Measurements from ENCODE around the gene DENND2A. TPM values are rescaled to one million over a fixed set of nuclear protein-coding genes. Genes with fewer than 3 reads are reported as not detected.

DENND2A gene
- total and polyA plus RNA-seq, 10 of the 15 experiments (the other 5 are each of a cell fraction or from before 2014, with no cell fraction given), result 0.01 TPM; not detected in 9

DNA sequence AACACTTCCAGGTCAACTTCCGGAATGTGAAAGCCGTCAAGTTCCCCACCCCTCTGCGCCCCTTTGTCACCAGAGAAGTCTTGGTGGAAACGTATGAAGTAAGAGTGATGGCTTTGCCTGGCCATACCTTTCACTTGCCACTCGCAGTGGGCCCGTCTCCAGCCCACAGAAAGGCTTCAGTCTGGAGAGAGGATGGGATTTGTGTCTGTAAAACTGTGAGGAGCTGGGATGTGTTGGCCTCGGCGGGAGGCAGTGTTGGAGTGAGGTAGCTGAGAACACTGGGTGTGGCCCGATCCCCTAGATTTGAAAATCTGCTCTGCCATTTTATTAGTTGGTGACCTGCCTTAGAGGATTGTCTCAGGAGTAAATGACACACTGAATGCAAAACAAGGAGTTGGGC, 38.6 kb upstream of the DENND2A start (continued):
- no peak for TF ChIP-seq ESRRA (IDR thresholded peaks at IDR 0.05; ENCODE audit: low read length)

DNA sequence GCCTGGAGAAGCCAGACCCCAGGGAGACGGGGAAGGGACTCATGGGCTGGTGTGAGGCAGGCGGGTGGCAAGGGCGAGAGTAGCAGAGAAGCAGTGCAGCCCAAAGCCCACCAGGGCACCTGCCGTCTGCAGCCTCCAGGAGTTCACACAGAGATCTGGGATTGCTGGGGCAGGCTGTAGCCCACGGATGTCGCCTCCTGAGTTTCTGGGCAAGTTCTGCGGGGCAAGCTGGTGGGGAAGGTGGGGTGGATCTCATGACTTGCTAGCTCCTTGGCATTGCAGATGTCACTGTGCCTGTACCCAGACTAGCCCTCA, 38.2 kb upstream of the DENND2A start:
- ChIA-PET CTCF (no interaction called here), RAD21 (ENCODE audit: unreplicated experiment) (no interaction called here), POLR2A (no interaction called here), SMC1A (ENCODE audit: uncharacterized antibody, unreplicated experiment) (no interaction called here)
- DNase-seq (ENCODE audit: low read depth, low spot score), result no peak
- Histone ChIP-seq H3K79me2 (ENCODE audit: control insufficient read depth, insufficient read depth, low read length) (no peaks in the 10 kb centered on the region), H4K20me1 (ENCODE audit: control insufficient read depth, insufficient read depth) (no peaks in the 10 kb centered on the region), H3K9ac (ENCODE audit: control insufficient read depth, insufficient read depth, low read length) (no peak overlapping the region), H2AFZ (ENCODE audit: control insufficient read depth, low read depth, low read length) (no peak overlapping the region), H3K27me3 (replicated peaks in 1 of 2; ENCODE audit: control insufficient read depth in 2 of 2, insufficient read depth in 2 of 2, low read length in 1 of 2) (no peaks in the 10 kb centered on the region), H3K27ac (ENCODE audit: control insufficient read depth, insufficient read depth) (no peak overlapping the region), H3K36me3 (ENCODE audit: control insufficient read depth in 2 of 2, insufficient read depth in 2 of 2, low read length in 1 of 2) (0 out of 4 replicates have a peak, but pooled peaks cover 0 to 3% of the 10 kb centered on the region in 2 experiments), H3K4me1 (ENCODE audit: control insufficient read depth, insufficient read depth, low read length) (peaks cover 28% of the 10 kb centered on the region), H3K9me3 (replicated peaks; ENCODE audit: control insufficient read depth, insufficient read depth, low read length) (no peaks in the 10 kb centered on the region), H3K4me3 (no peak overlapping the region), H3K4me2 (ENCODE audit: control insufficient read depth, insufficient read depth) (no peak overlapping the region)
- no peak for TF ChIP-seq RAD21 (IDR thresholded peaks at IDR 0.05; ENCODE audit: insufficient read depth, low read depth, low read length)
- TF ChIP-seq POLR2AphosphoS5 (IDR thresholded peaks at IDR 0.05; ENCODE audit: low read length), result no peak
- TF ChIP-seq, protein P1, sequence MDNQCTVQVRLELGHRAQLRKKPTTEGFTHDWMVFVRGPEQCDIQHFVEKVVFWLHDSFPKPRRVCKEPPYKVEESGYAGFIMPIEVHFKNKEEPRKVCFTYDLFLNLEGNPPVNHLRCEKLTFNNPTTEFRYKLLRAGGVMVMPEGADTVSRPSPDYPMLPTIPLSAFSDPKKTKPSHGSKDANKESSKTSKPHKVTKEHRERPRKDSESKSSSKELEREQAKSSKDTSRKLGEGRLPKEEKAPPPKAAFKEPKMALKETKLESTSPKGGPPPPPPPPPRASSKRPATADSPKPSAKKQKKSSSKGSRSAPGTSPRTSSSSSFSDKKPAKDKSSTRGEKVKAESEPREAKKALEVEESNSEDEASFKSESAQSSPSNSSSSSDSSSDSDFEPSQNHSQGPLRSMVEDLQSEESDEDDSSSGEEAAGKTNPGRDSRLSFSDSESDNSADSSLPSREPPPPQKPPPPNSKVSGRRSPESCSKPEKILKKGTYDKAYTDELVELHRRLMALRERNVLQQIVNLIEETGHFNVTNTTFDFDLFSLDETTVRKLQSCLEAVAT (IDR thresholded peaks at IDR 0.05), result no peak
- TF ChIP-seq, protein P2, sequence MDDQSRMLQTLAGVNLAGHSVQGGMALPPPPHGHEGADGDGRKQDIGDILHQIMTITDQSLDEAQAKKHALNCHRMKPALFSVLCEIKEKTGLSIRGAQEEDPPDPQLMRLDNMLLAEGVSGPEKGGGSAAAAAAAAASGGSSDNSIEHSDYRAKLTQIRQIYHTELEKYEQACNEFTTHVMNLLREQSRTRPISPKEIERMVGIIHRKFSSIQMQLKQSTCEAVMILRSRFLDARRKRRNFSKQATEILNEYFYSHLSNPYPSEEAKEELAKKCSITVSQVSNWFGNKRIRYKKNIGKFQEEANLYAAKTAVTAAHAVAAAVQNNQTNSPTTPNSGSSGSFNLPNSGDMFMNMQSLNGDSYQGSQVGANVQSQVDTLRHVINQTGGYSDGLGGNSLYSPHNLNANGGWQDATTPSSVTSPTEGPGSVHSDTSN (IDR thresholded peaks at IDR 0.05; ENCODE audit: insufficient replicate concordance, low read depth, low read length), result no peak
- TF ChIP-seq, protein P3, sequence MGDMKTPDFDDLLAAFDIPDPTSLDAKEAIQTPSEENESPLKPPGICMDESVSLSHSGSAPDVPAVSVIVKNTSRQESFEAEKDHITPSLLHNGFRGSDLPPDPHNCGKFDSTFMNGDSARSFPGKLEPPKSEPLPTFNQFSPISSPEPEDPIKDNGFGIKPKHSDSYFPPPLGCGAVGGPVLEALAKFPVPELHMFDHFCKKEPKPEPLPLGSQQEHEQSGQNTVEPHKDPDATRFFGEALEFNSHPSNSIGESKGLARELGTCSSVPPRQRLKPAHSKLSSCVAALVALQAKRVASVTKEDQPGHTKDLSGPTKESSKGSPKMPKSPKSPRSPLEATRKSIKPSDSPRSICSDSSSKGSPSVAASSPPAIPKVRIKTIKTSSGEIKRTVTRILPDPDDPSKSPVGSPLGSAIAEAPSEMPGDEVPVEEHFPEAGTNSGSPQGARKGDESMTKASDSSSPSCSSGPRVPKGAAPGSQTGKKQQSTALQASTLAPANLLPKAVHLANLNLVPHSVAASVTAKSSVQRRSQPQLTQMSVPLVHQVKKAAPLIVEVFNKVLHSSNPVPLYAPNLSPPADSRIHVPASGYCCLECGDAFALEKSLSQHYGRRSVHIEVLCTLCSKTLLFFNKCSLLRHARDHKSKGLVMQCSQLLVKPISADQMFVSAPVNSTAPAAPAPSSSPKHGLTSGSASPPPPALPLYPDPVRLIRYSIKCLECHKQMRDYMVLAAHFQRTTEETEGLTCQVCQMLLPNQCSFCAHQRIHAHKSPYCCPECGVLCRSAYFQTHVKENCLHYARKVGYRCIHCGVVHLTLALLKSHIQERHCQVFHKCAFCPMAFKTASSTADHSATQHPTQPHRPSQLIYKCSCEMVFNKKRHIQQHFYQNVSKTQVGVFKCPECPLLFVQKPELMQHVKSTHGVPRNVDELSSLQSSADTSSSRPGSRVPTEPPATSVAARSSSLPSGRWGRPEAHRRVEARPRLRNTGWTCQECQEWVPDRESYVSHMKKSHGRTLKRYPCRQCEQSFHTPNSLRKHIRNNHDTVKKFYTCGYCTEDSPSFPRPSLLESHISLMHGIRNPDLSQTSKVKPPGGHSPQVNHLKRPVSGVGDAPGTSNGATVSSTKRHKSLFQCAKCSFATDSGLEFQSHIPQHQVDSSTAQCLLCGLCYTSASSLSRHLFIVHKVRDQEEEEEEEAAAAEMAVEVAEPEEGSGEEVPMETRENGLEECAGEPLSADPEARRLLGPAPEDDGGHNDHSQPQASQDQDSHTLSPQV (IDR thresholded peaks at IDR 0.05), result no peak
- TF ChIP-seq STAT1 (conservative IDR thresholded peaks at IDR 0.05), result no peak
- no peak for TF ChIP-seq NR2C1 (IDR thresholded peaks at IDR 0.05)
- FAIRE-seq, result no peak
- BruUV-seq (replicated peaks), result no TSS peak
- ATAC-seq, result no peak
- in situ Hi-C loops (cut with MboI) (loop anchor here (10.0 kb wide), 1 partner anchor 336 kb away; the partner anchor contains the start of gene MRPS33), intact Hi-C loops (cut with micrococcal nuclease; ENCODE audit: unreplicated experiment) (loop anchor here (5.0 kb wide), 1 partner anchor 244 kb away; the partner anchor contains the start of gene BRAF)
- 99% methylated on average over 7 of the region's 7 CpGs for WGBS (ENCODE audit: insufficient coverage, insufficient replicate concordance, low lambda C conversion rate, missing lambda C conversion rate)

All from GM12878 (cell line).